ENCODE results near the gene NAA40.

Gene NAA40

GRCh38 chr11:63942803-63943202, 4.0 kb downstream of the NAA40 start:
- no peak overlapping the region for H3K4me2 ChIP-seq (ENCODE audit: low read length)
- H3K36me3 ChIP-seq (ENCODE audit: control insufficient read depth, low read length): peaks cover 46% of the 10 kb centered on the region
- no peak overlapping the region for H3K4me3 ChIP-seq (ENCODE audit: low read length)
- H3K4me1 ChIP-seq (ENCODE audit: control insufficient read depth, low read length): peaks cover 23% of the 10 kb centered on the region
- H3K27me3 ChIP-seq (ENCODE audit: control insufficient read depth, low read length): no peaks in the 10 kb centered on the region
- H3K9me2 ChIP-seq (replicated peaks; ENCODE audit: control insufficient read depth, low read length): no peaks in the 10 kb centered on the region
- TF ChIP-seq, protein P1, sequence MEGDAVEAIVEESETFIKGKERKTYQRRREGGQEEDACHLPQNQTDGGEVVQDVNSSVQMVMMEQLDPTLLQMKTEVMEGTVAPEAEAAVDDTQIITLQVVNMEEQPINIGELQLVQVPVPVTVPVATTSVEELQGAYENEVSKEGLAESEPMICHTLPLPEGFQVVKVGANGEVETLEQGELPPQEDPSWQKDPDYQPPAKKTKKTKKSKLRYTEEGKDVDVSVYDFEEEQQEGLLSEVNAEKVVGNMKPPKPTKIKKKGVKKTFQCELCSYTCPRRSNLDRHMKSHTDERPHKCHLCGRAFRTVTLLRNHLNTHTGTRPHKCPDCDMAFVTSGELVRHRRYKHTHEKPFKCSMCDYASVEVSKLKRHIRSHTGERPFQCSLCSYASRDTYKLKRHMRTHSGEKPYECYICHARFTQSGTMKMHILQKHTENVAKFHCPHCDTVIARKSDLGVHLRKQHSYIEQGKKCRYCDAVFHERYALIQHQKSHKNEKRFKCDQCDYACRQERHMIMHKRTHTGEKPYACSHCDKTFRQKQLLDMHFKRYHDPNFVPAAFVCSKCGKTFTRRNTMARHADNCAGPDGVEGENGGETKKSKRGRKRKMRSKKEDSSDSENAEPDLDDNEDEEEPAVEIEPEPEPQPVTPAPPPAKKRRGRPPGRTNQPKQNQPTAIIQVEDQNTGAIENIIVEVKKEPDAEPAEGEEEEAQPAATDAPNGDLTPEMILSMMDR (IDR thresholded peaks at IDR 0.05; ENCODE audit: low read depth, low read length, poor library complexity, severe bottlenecking): no peak
- no peak for TF ChIP-seq EZH2phosphoT487 (IDR thresholded peaks at IDR 0.05; ENCODE audit: borderline replicate concordance, low read length)
- no peak overlapping the region for H3K27ac ChIP-seq (ENCODE audit: low read depth, low read length)
- H3K9me3 ChIP-seq (ENCODE audit: control insufficient read depth, insufficient read depth, low read length): no peaks in the 10 kb centered on the region
- peaks cover 67% of the 10 kb centered on the region for H3K79me2 ChIP-seq (ENCODE audit: control insufficient read depth, low read length)
- H4K20me1 ChIP-seq (ENCODE audit: control insufficient read depth, insufficient read depth, low read depth, low read length): no peaks in the 10 kb centered on the region; the same call in 1 of the 2 replicates
- H3F3A ChIP-seq (ENCODE audit: control insufficient read depth, insufficient read depth): peaks cover 5% of the 10 kb centered on the region; the same call in 1 of the 2 replicates

- Histone ChIP-seq H3K4me3 (ENCODE audit: low read length) (no peak overlapping the region), H3F3A (ENCODE audit: control insufficient read depth, insufficient read depth) (peaks cover 5% of the 10 kb centered on the region; the same call in 1 of the 2 replicates), H3K79me2 (ENCODE audit: control insufficient read depth, low read length) (peaks cover 56% of the 10 kb centered on the region), H3K27me3 (ENCODE audit: control insufficient read depth, low read length) (no peaks in the 10 kb centered on the region), H3K9me2 (replicated peaks; ENCODE audit: control insufficient read depth, low read length) (no peaks in the 10 kb centered on the region), H3K9me3 (ENCODE audit: control insufficient read depth, insufficient read depth, low read length) (no peaks in the 10 kb centered on the region), H3K36me3 (ENCODE audit: control insufficient read depth, low read length) (peaks cover 49% of the 10 kb centered on the region), H3K4me2 (ENCODE audit: low read length) (no peak overlapping the region), H4K20me1 (ENCODE audit: control insufficient read depth, insufficient read depth, low read depth, low read length) (no peaks in the 10 kb centered on the region; the same call in 1 of the 2 replicates), H3K27ac (ENCODE audit: low read depth, low read length) (no peak overlapping the region), H3K4me1 (ENCODE audit: control insufficient read depth, low read length) (peaks cover 13% of the 10 kb centered on the region)
- TF ChIP-seq, protein P1 (IDR thresholded peaks at IDR 0.05; ENCODE audit: low read depth, low read length, poor library complexity, severe bottlenecking): no peak
- no peak for TF ChIP-seq EZH2phosphoT487 (IDR thresholded peaks at IDR 0.05; ENCODE audit: borderline replicate concordance, low read length)
Observed at GRCh38 chr11:63944987-63945386, 6.2 kb downstream of the NAA40 start.

DNA sequence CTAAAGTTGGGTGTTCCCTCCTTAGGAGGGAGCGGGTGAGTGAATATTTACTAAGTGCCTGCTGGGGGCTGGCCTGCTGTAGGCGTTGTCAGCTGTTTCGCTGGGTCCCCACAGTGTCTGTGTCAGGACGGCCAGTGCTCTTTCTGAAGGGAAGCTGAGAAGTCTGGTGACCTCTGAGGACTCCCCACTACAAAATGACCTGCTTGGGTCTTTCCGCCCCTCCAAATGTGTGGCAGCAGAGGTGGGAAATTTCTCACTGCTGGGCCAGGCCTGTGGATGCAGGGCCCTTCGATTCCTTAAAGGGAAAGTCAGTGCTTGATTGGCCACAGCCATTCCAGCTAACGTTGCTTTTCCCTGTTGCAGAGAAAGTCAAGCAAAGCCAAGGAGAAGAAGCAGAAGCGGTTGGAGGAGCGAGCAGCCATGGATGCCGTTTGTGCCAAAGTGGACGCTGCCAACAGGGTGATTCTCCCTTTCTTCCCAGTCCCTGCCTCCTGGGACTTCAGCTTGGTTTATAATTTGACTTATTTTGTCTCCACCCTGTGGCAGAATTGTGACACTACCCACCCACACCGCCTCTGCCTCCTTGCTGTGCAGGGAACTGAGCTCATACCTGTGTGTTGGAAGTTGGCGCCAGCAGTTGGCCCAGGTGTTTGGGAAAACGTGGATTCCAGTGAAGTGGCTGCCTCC, 6.8 kb downstream of the NAA40 start:
- no peaks in the 10 kb centered on the region for H3K9me3 ChIP-seq (ENCODE audit: control insufficient read depth, insufficient read depth, low read length)
- H3K4me3 ChIP-seq (ENCODE audit: low read length): no peak overlapping the region
- no peaks in the 10 kb centered on the region for H3K9me2 ChIP-seq (replicated peaks; ENCODE audit: control insufficient read depth, low read length)
- no peaks in the 10 kb centered on the region for H3K27me3 ChIP-seq (ENCODE audit: control insufficient read depth, low read length)
- no peak overlapping the region for H3K27ac ChIP-seq (ENCODE audit: low read depth, low read length)
- no peaks in the 10 kb centered on the region; the same call in 1 of the 2 replicates for H4K20me1 ChIP-seq (ENCODE audit: control insufficient read depth, insufficient read depth, low read depth, low read length)
- no peak overlapping the region for H3K4me2 ChIP-seq (ENCODE audit: low read length)
- peaks cover under 1% of the 10 kb centered on the region; the same call in 1 of the 2 replicates for H3F3A ChIP-seq (ENCODE audit: control insufficient read depth, insufficient read depth)
- peaks cover 6% of the 10 kb centered on the region for H3K4me1 ChIP-seq (ENCODE audit: control insufficient read depth, low read length)
- TF ChIP-seq, protein P1 (IDR thresholded peaks at IDR 0.05; ENCODE audit: low read depth, low read length, poor library complexity, severe bottlenecking): peak; percentile 69
- TF ChIP-seq EZH2phosphoT487 (IDR thresholded peaks at IDR 0.05; ENCODE audit: borderline replicate concordance, low read length): no peak
- peaks cover 45% of the 10 kb centered on the region for H3K36me3 ChIP-seq (ENCODE audit: control insufficient read depth, low read length)
- peaks cover 49% of the 10 kb centered on the region for H3K79me2 ChIP-seq (ENCODE audit: control insufficient read depth, low read length)

All from DOHH2 (cell line).